HEK293 (cell line): ENCODE results near the gene TLL1.

Experiments used
- CTCF ChIA-PET: fragments of 350-600 bp; formaldehyde crosslinking; extraction: SDS; loops from one replicate; lab custom pipeline; 2021; ENCODE audit warnings: antibody characterized with exemption; lab: Yijun Ruan, JAX
- POLR2A ChIA-PET: fragments of 300-600 bp; formaldehyde crosslinking; extraction: SDS; loops from one replicate; lab custom pipeline; 2020; ENCODE audit warnings: antibody characterized with exemption, inconsistent platforms; lab: Yijun Ruan, JAX
- H3K27ac ChIP-seq: fragments of 200-500 bp; sonication (Bioruptor generic); 2 replicates; pipeline ENCODE4 v1.5.1; 2014; ENCODE audit warnings: low read depth, low read length, control low read depth, inconsistent platforms; ENCODE audit errors: extremely low read depth
- H3K36me3 ChIP-seq, 2 experiments: fragments of 200-500 bp in 1 of 2; sonication (Bioruptor generic) in 1 of 2; 1 replicate in 1 of 2; 2 replicates in 1 of 2; pipeline ENCODE4 v1.5.1; 2014 to 2017; ENCODE audit warnings: inconsistent platforms in 2 of 2, low read length in 2 of 2; ENCODE audit not compliant: control insufficient read depth in 2 of 2, insufficient read depth in 1 of 2
- H3K4me1 ChIP-seq: fragments of 200-500 bp; sonication (Bioruptor generic); 2 replicates; pipeline ENCODE4 v1.5.1; 2014; ENCODE audit warnings: mild to moderate bottlenecking, low read length, inconsistent platforms; ENCODE audit not compliant: control insufficient read depth, insufficient read depth
- H3K4me3 ChIP-seq: 2 replicates; pipeline ENCODE4 v1.5.1; 2011; ENCODE audit warnings: low read depth, mild to moderate bottlenecking, control low read depth, low read length, moderate library complexity
- H3K9me3 ChIP-seq: fragments of 200-500 bp; sonication (Bioruptor generic); 2 replicates; pipeline ENCODE4 v1.5.1; 2014; ENCODE audit warnings: low read depth, low read length, inconsistent platforms; ENCODE audit not compliant: control insufficient read depth, insufficient read depth
- OSR2 ChIP-seq: fragments of 450-650 bp; formaldehyde crosslinking; IDR thresholded peaks from 2 replicates; pipeline ENCODE4 v1.5.1; 2016; ENCODE audit warnings: missing biosample characterization, missing genetic modification characterization
- RBAK ChIP-seq: fragments of 450-650 bp; formaldehyde crosslinking; IDR thresholded peaks from 2 replicates; pipeline ENCODE4 v1.5.1; 2016; ENCODE audit warnings: missing biosample characterization, missing genetic modification characterization
- YY2 ChIP-seq: fragments of 450-650 bp; formaldehyde crosslinking; IDR thresholded peaks from 2 replicates; pipeline ENCODE4 v1.5.1; 2016; ENCODE audit warnings: missing biosample characterization, missing genetic modification characterization
- ZBTB6 ChIP-seq: fragments of 450-650 bp; formaldehyde crosslinking; IDR thresholded peaks from 2 replicates; pipeline ENCODE4 v1.5.1; 2017; ENCODE audit warnings: missing biosample characterization, missing genetic modification characterization
- ZBTB7A ChIP-seq: fragments of 450-650 bp; formaldehyde crosslinking; IDR thresholded peaks from 2 replicates; pipeline ENCODE4 v1.5.1; 2016; ENCODE audit warnings: low read depth, missing biosample characterization, missing genetic modification characterization
- ZNF175 ChIP-seq: fragments of 450-650 bp; formaldehyde crosslinking; IDR thresholded peaks from 2 replicates; pipeline ENCODE4 v1.5.1; 2016; ENCODE audit warnings: missing biosample characterization, missing genetic modification characterization
- ZNF18 ChIP-seq: fragments of 450-650 bp; formaldehyde crosslinking; IDR thresholded peaks from 2 replicates; pipeline ENCODE4 v1.5.1; 2016; ENCODE audit warnings: missing biosample characterization, missing genetic modification characterization
- ZNF202 ChIP-seq: fragments of 450-650 bp; formaldehyde crosslinking; IDR thresholded peaks from 2 replicates; pipeline ENCODE4 v1.5.1; 2016; ENCODE audit warnings: missing biosample characterization, missing genetic modification characterization, borderline replicate concordance
- ZNF221 ChIP-seq: fragments of 450-650 bp; formaldehyde crosslinking; IDR thresholded peaks from 2 replicates; pipeline ENCODE4 v1.5.1; 2017; ENCODE audit warnings: missing biosample characterization, missing genetic modification characterization, borderline replicate concordance
- ZNF548 ChIP-seq: fragments of 450-650 bp; formaldehyde crosslinking; IDR thresholded peaks from 2 replicates; pipeline ENCODE4 v1.5.1; 2016; ENCODE audit warnings: missing biosample characterization, missing genetic modification characterization
- ZNF623 ChIP-seq: fragments of 450-650 bp; formaldehyde crosslinking; IDR thresholded peaks from 2 replicates; pipeline ENCODE4 v1.5.1; 2016; ENCODE audit warnings: missing biosample characterization, missing genetic modification characterization
- TF ChIP-seq, protein P1 (sequence below): fragments of 450-650 bp; formaldehyde crosslinking; IDR thresholded peaks from 2 replicates; pipeline ENCODE4 v1.5.1; 2016; ENCODE audit warnings: missing biosample characterization, missing genetic modification characterization
- TF ChIP-seq, protein P2 (sequence below): fragments of 450-650 bp; formaldehyde crosslinking; IDR thresholded peaks from 2 replicates; pipeline ENCODE4 v1.5.1; 2016; ENCODE audit warnings: missing biosample characterization, missing genetic modification characterization
- TF ChIP-seq, protein P3 (sequence below): fragments of 450-650 bp; formaldehyde crosslinking; IDR thresholded peaks from 2 replicates; pipeline ENCODE4 v1.5.1; 2016; ENCODE audit warnings: missing biosample characterization, missing genetic modification characterization
- TF ChIP-seq, protein P4 (sequence below): fragments of 450-650 bp; formaldehyde crosslinking; IDR thresholded peaks from 2 replicates; pipeline ENCODE4 v1.5.1; 2017; ENCODE audit warnings: missing biosample characterization, missing genetic modification characterization

Gene TLL1

DNA sequence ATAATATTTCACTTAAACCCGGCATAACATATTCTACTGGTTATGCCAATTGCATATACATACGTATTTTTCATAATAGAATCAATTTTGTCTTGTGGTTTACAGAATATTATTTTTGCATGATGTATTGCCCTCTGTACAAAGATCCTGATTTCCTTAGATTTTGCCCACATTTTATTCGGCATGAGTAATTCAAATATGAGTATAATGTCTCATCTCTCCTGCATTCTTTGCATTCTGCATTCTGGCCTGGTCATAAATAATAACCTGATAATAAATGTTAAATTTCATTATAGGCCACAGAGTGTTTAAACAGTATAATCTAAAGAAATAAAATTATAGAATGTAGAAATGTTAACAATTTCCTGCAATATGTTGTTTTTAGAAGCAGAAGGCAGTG is 205.3 kb downstream of the TLL1 start:
- ChIA-PET CTCF (no interaction called here), POLR2A (no interaction called here)
- Histone ChIP-seq H3K27ac (no peak overlapping the region), H3K36me3 (no peaks in the 10 kb centered on the region), H3K9me3 (no peaks in the 10 kb centered on the region), H3K4me3 (no peak overlapping the region), H3K4me1 (no peaks in the 10 kb centered on the region)
- TF ChIP-seq, protein P1, sequence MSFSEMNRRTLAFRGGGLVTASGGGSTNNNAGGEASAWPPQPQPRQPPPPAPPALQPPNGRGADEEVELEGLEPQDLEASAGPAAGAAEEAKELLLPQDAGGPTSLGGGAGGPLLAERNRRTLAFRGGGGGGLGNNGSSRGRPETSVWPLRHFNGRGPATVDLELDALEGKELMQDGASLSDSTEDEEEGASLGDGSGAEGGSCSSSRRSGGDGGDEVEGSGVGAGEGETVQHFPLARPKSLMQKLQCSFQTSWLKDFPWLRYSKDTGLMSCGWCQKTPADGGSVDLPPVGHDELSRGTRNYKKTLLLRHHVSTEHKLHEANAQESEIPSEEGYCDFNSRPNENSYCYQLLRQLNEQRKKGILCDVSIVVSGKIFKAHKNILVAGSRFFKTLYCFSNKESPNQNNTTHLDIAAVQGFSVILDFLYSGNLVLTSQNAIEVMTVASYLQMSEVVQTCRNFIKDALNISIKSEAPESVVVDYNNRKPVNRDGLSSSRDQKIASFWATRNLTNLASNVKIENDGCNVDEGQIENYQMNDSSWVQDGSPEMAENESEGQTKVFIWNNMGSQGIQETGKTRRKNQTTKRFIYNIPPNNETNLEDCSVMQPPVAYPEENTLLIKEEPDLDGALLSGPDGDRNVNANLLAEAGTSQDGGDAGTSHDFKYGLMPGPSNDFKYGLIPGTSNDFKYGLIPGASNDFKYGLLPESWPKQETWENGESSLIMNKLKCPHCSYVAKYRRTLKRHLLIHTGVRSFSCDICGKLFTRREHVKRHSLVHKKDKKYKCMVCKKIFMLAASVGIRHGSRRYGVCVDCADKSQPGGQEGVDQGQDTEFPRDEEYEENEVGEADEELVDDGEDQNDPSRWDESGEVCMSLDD: no peak
- TF ChIP-seq ZNF202 (no peak), RBAK (tag by site-specific recombination) (no peak), ZNF18 (tag by site-specific recombination) (no peak), YY2 (tag by site-specific recombination) (no peak), ZBTB6 (tag by site-specific recombination) (no peak), OSR2 (tag by site-specific recombination) (no peak), ZNF548 (tag by site-specific recombination) (no peak), ZNF175 (tag by site-specific recombination) (no peak), ZBTB7A (tag by site-specific recombination) (no peak), ZNF221 (no peak), ZNF623 (tag by site-specific recombination) (no peak)
- TF ChIP-seq, protein P2, sequence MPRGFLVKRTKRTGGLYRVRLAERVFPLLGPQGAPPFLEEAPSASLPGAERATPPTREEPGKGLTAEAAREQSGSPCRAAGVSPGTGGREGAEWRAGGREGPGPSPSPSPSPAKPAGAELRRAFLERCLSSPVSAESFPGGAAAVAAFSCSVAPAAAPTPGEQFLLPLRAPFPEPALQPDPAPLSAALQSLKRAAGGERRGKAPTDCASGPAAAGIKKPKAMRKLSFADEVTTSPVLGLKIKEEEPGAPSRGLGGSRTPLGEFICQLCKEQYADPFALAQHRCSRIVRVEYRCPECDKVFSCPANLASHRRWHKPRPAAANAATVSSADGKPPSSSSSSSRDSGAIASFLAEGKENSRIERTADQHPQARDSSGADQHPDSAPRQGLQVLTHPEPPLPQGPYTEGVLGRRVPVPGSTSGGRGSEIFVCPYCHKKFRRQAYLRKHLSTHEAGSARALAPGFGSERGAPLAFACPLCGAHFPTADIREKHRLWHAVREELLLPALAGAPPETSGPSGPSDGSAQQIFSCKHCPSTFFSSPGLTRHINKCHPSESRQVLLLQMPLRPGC (tag by site-specific recombination): no peak
- TF ChIP-seq, protein P3, sequence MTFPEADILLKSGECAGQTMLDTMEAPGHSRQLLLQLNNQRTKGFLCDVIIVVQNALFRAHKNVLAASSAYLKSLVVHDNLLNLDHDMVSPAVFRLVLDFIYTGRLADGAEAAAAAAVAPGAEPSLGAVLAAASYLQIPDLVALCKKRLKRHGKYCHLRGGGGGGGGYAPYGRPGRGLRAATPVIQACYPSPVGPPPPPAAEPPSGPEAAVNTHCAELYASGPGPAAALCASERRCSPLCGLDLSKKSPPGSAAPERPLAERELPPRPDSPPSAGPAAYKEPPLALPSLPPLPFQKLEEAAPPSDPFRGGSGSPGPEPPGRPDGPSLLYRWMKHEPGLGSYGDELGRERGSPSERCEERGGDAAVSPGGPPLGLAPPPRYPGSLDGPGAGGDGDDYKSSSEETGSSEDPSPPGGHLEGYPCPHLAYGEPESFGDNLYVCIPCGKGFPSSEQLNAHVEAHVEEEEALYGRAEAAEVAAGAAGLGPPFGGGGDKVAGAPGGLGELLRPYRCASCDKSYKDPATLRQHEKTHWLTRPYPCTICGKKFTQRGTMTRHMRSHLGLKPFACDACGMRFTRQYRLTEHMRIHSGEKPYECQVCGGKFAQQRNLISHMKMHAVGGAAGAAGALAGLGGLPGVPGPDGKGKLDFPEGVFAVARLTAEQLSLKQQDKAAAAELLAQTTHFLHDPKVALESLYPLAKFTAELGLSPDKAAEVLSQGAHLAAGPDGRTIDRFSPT (tag by site-specific recombination): no peak
- TF ChIP-seq, protein P4, sequence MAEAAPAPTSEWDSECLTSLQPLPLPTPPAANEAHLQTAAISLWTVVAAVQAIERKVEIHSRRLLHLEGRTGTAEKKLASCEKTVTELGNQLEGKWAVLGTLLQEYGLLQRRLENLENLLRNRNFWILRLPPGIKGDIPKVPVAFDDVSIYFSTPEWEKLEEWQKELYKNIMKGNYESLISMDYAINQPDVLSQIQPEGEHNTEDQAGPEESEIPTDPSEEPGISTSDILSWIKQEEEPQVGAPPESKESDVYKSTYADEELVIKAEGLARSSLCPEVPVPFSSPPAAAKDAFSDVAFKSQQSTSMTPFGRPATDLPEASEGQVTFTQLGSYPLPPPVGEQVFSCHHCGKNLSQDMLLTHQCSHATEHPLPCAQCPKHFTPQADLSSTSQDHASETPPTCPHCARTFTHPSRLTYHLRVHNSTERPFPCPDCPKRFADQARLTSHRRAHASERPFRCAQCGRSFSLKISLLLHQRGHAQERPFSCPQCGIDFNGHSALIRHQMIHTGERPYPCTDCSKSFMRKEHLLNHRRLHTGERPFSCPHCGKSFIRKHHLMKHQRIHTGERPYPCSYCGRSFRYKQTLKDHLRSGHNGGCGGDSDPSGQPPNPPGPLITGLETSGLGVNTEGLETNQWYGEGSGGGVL (tag by site-specific recombination): no peak
